IPS-18c (cell line): ENCODE results near the gene SPATS2L.

Experiments used
- H3K4me3 ChIP-seq: 2 replicates; pipeline ENCODE4 v1.7.0; 2013; ENCODE audit warnings: low read depth, mild to moderate bottlenecking, low read length, moderate library complexity; ENCODE audit not compliant: insufficient read depth
- H3K9me3 ChIP-seq: one replicate; pipeline ENCODE4 v1.6.1; 2013; ENCODE audit warnings: mild to moderate bottlenecking, low read length, moderate library complexity; ENCODE audit not compliant: control insufficient read depth, insufficient read depth

SPATS2L gene

DNA sequence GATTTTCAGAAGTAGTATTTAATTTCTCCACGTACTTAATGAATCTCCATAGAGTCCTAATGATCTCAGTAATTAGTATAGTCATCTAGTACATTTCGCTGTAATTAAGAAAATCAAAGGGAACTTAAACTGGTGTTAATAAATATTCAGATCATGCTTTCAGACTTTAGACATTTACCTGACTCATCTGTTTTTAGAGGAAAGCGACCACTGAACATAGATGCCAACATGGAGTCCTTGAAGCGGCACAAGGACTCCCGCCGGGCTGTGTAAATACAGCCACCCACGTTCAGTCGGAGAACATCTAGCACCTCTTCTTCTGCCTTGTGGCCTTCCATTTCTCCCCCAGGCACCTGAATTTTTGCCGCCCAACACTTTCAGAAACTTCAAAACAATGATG is 200.2 kb downstream of the SPATS2L start:
- no peaks in the 10 kb centered on the region for H3K9me3 ChIP-seq
- no peak overlapping the region for H3K4me3 ChIP-seq

DNA sequence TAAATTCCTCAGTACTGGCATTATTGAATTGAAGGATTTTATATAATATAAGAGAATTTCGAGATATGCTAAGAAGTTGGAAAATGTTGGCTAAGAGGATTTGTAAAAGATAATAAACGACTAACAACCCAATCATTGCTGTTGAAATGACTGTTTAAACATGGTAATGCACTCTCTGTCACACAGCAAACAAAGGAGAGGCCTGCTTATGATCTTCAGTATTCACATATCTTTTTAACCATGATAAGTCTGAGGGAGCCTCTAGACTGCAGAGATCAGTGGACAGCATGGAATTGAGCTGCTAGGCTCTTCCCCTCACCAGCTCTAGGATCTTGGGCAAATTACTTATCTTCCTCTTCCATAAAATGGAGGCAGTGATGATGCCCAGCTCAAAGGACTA is 200.7 kb downstream of the SPATS2L start:
- H3K4me3 ChIP-seq: no peak overlapping the region
- H3K9me3 ChIP-seq: no peaks in the 10 kb centered on the region

DNA sequence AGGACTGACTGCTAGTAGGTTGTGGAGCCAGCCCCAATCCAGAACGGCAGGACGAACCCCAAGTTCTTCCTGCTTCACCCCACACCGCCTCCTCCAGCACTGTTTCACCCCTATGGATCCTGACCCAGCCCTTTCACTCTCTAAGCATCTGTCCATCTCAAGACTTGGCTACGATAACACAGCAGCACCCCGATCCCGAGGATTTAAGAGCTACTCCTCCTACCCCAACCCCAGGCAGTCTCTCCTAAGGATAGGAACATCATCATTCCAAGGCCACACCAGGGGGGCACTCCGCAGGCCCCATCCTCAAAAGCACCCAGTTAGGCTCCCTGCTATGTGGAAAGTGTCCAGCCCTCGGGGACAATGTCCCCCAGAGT is 202.7 kb downstream of the SPATS2L start:
- H3K4me3 ChIP-seq: peak overlapping the region; percentile 56

DNA sequence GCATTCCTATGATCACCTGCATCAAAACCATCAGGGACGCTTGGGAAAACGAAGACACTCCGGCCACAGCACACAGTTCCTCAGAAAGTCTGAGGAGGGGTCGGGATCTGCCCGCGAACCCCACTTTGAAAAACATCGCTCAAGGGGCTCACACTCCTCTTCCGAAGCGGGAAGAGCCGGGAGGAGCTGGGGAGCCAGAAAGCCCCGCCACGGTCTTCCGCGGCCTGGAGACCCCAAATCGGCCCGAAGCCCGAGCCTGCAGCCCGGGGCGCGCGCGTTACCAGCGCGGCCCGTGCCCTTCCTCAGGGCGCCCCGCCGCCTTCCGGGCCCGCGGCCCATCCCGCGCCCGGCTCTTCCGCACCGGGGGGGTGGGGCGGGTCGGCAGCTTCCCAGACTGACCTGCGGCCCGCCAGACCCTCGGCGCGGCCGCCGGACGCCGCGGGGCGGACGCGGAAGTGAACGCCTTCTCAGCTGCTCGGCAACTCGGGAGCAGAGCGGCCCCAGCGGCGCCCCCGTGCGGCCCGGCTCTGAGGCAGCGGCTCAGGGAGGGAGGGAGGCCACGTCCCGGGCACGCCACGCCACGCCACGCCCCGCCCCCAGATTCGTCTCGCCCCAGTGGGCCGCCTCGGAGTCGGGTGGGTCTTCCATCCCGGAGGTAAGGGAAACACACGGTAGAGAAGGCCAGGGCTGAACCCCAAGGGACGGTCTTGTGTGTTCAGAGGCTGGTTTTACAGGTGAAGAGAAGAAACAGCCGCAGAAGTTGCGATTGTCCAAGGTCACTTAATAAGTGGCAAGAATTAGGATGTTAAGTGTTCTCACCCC is 203.3 kb downstream of the SPATS2L start, which contains the start of gene KCTD18:
TSS of gene KCTD18 (minus strand) at position 457 of the 822 bp plus-strand sequence. CDS start 3,052 bp downstream, outside the sequence.
- Histone ChIP-seq H3K9me3 (no peaks in the 10 kb centered on the region), H3K4me3 (peak within 1 kb of the TSS; percentile 56)

More for the DNA sequence above, 202.7 kb downstream of the SPATS2L start:
- H3K9me3 ChIP-seq: no peaks in the 10 kb centered on the region

- no peaks in the 10 kb centered on the region for H3K9me3 ChIP-seq
- no peak overlapping the region for H3K4me3 ChIP-seq
These were observed 208.7 kb downstream of the SPATS2L start for GRCh38 chr2:200515155-200515554.

- Histone ChIP-seq H3K4me3 (no peak overlapping the region), H3K9me3 (no peaks in the 10 kb centered on the region)
These were observed 216.7 kb downstream of the SPATS2L start for GRCh38 chr2:200523158-200523557.

- Histone ChIP-seq H3K9me3 (no peaks in the 10 kb centered on the region), H3K4me3 (no peak overlapping the region)
These were observed 217.1 kb downstream of the SPATS2L start for GRCh38 chr2:200523604-200524003.

DNA sequence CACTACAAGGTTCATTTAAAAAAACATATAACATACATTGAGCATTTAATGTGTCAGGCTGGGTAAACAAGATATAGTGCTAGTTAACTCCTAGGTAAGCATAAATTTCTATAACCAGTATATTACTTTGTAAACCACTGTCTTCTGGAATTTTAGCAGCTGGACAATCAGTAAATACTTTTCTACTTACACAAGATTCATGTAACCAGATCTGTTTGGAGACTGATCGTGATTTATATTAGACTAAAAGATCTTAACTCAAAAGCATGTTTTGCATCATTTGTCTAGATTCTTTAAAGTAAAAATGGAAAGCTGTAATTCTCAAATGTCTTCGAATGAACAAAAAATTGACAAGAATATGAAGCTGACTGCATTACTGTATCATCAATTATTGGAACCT is 218.6 kb downstream of the SPATS2L start:
- Histone ChIP-seq H3K4me3 (no peak overlapping the region), H3K9me3 (no peaks in the 10 kb centered on the region)

- Histone ChIP-seq H3K9me3 (no peaks in the 10 kb centered on the region), H3K4me3 (peak overlapping the region; percentile 85)
These were observed 219.0 kb downstream of the SPATS2L start for GRCh38 chr2:200525551-200525881.

- no peaks in the 10 kb centered on the region for H3K9me3 ChIP-seq
- peak within 1 kb of the TSS; percentile 85 for H3K4me3 ChIP-seq
These were observed 219.6 kb downstream of the SPATS2L start, which contains the start of gene SGO2 for GRCh38 chr2:200525882-200526651. TSS of gene SGO2 (plus strand) at chr2:200526207. CDS start at chr2:200532976, 6,769 bp downstream.

GRCh38 chr2:200528228-200528627 is 221.7 kb downstream of the SPATS2L start:
- Histone ChIP-seq H3K9me3 (no peaks in the 10 kb centered on the region), H3K4me3 (no peak overlapping the region)
